ENCODE measurements around the gene UVRAG.

UVRAG gene

GRCh38 chr11:75783416-75784084, 31.5 kb upstream of the UVRAG start:
- FAIRE-seq (no peak), DNase-seq (ENCODE audit: low spot score) (no peak)

- no peak for DNase-seq (ENCODE audit: low spot score)
- FAIRE-seq: no peak
Measured at GRCh38 chr11:75784085-75784478, 30.9 kb upstream of the UVRAG start.

GRCh38 chr11:75784506-75784905, 30.5 kb upstream of the UVRAG start:
- no peak for DNase-seq (ENCODE audit: low spot score)
- no peak for FAIRE-seq

- DNase-seq (ENCODE audit: low spot score): no peak
- FAIRE-seq: no peak
Measured at GRCh38 chr11:75785187-75785586, 29.8 kb upstream of the UVRAG start.

GRCh38 chr11:75786101-75786736, 28.8 kb upstream of the UVRAG start:
- DNase-seq (ENCODE audit: low spot score): no peak
- FAIRE-seq: no peak

GRCh38 chr11:75789521-75789920, 25.5 kb upstream of the UVRAG start:
- no peak for FAIRE-seq
- no peak for DNase-seq (ENCODE audit: low spot score)

GRCh38 chr11:75790986-75791385, 24.0 kb upstream of the UVRAG start:
- DNase-seq (ENCODE audit: low spot score) (no peak), FAIRE-seq (no peak)

- no peak for DNase-seq (ENCODE audit: low spot score)
- FAIRE-seq: no peak
Measured at GRCh38 chr11:75792127-75792731, 22.8 kb upstream of the UVRAG start.

GRCh38 chr11:75792997-75793800, 21.8 kb upstream of the UVRAG start:
- FAIRE-seq: no peak

GRCh38 chr11:75793966-75794365, 21.0 kb upstream of the UVRAG start:
- DNase-seq (ENCODE audit: low spot score) (no peak), FAIRE-seq (no peak)

More at GRCh38 chr11:75792997-75793800, 21.8 kb upstream of the UVRAG start:
- no peak for DNase-seq (ENCODE audit: low spot score)

- DNase-seq (ENCODE audit: low spot score) (no peak), FAIRE-seq (no peak)
Measured at GRCh38 chr11:75795276-75796090, 19.5 kb upstream of the UVRAG start.

- FAIRE-seq: no peak
- DNase-seq (ENCODE audit: low spot score): no peak
Measured at GRCh38 chr11:75796091-75796435, 18.9 kb upstream of the UVRAG start.

- FAIRE-seq (no peak), DNase-seq (ENCODE audit: low spot score) (no peak)
Measured at GRCh38 chr11:75797116-75797515, 17.9 kb upstream of the UVRAG start.

GRCh38 chr11:75797792-75798191, 17.2 kb upstream of the UVRAG start:
- no peak for FAIRE-seq
- DNase-seq (ENCODE audit: low spot score): no peak

- no peak for DNase-seq (ENCODE audit: low spot score)
- FAIRE-seq: no peak
Measured at GRCh38 chr11:75800136-75800675, 14.8 kb upstream of the UVRAG start.

GRCh38 chr11:75800728-75801361, 14.2 kb upstream of the UVRAG start:
- DNase-seq (ENCODE audit: low spot score) (no peak), FAIRE-seq (no peak)

- FAIRE-seq: no peak
Measured at GRCh38 chr11:75801362-75802020, 13.5 kb upstream of the UVRAG start.

GRCh38 chr11:75802021-75802912, 12.7 kb upstream of the UVRAG start:
- FAIRE-seq (no peak), DNase-seq (ENCODE audit: low spot score) (no peak)

More at GRCh38 chr11:75801362-75802020, 13.5 kb upstream of the UVRAG start:
- DNase-seq (ENCODE audit: low spot score): no peak

Data from RCC 7860 (cell line).